ENCODE results near the gene UTP14C. TPM values are rescaled to one million over a fixed set of nuclear protein-coding genes. Genes with fewer than 3 reads are reported as not detected.

UTP14C gene
- total and polyA plus RNA-seq, 12 donors: 1.4 to 21.4 (median 14.1) TPM

DNA sequence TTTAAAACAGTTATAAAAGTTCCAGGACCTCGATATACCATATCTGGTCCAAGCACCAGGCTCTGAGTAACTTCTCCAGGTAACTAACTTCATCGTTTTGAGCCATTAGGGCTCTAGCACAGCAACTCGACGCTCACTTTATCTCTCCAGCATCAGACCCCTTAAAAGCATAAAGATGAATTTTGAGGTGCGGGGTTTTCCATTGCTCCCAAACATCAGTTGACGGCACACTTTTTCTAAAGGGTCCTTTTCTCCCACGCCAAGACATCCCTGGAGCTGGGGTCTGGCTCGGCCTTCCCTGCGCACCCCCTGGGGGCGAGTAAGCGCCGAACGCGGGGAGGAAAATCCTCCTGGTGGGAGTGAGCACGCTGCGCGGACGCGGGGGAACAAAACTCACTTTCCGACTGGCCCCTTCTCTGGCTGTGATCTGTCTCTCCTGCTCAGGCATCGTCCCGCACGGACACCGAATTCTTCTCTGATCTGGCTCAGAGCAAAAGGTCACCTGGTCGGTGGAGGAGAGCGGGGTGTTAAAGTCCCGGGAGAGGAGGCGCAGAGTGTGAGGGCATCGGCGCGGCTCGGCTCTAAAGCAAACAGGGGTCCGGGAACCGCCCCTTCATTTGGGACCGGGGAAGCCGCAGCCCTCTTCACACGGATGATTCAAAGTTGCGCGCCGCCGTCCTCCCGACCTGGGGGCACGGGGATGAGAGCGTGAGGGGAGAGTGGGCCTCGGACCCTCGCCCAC is 13.4 kb upstream of the UTP14C start, which contains the start of gene ATP7B:
ATP7B (minus strand) TSS at position 561 of the 742 bp plus-strand sequence; CDS start at position 448, 113 bp downstream.
- peak within 1 kb of the TSS; percentile 66 to 97 (median 78) for H3K4me3 ChIP-seq
- intact Hi-C loops (cut with DNase I): no loop called here
- H3K4me1 ChIP-seq (replicated peaks in 1 of 2): peaks cover 16 to 23% of the 10 kb centered on the region in 2 donors
- H3K36me3 ChIP-seq (replicated peaks in 1 of 2): no peaks in the 10 kb centered on the region
- H3K27me3 ChIP-seq: no peaks in the 10 kb centered on the region
- DNase-seq: peak in 6 of 7 donors; percentile 19 to 60 (median 22)
- WGBS, 4 donors: 4 to 8% (median 5%) methylated on average over 22 to 46 of the region's 46 CpGs
- no peak for TF ChIP-seq POLR2A (IDR thresholded peaks at IDR 0.05)
- TF ChIP-seq, protein P1, sequence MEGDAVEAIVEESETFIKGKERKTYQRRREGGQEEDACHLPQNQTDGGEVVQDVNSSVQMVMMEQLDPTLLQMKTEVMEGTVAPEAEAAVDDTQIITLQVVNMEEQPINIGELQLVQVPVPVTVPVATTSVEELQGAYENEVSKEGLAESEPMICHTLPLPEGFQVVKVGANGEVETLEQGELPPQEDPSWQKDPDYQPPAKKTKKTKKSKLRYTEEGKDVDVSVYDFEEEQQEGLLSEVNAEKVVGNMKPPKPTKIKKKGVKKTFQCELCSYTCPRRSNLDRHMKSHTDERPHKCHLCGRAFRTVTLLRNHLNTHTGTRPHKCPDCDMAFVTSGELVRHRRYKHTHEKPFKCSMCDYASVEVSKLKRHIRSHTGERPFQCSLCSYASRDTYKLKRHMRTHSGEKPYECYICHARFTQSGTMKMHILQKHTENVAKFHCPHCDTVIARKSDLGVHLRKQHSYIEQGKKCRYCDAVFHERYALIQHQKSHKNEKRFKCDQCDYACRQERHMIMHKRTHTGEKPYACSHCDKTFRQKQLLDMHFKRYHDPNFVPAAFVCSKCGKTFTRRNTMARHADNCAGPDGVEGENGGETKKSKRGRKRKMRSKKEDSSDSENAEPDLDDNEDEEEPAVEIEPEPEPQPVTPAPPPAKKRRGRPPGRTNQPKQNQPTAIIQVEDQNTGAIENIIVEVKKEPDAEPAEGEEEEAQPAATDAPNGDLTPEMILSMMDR (IDR thresholded peaks at IDR 0.05): no peak
- H3K27ac ChIP-seq: peak within 1 kb of the TSS in 3 of 5 donors; percentile 40 to 65 (median 64)
- H3K9me3 ChIP-seq (replicated peaks in 1 of 3): no peaks in the 10 kb centered on the region

DNA sequence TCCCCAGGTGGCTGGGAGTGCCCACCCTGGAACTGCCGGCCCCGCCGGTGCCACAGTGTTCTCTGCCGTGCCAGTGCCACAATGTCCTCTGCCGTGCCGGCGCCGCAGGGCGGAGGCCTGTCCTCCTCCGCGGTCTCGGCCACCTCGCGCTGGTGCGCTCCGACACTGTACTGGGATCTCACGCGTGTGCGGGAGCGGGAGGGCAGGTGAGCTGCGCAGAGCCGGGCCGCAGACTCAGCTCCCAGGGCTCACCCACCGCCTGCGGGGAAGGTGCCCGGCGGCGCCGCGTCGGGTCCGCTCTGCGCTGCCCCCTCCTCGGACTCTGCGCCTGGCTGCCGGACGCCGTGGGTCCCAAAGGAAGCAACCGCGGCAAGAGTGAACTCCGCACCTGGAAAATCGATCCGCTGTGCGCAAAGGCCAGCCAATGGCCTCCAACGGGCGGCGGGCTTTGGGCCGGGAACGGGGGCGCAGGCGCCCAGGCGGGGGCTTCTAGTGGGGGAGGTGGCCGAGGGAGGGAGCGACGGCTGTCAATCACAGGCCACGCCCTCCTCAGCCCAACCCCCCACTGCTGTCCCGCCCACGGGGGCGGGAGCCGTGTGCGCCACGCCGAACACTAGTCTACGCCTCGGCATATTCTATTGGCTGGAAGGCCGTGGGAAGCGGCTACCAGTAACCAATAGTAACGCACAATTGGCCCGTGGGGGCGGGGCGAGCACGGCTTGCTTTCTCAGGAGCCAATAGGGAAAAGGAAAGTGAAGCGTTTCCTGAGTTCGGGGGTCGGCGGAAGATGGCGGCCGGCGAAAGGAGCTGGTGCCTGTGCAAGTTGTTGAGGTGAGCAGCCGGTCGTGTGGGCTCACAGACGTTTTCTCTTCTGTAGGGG is 12.6 kb upstream of the UTP14C start, which contains the start of gene ALG11:
ALG11 (plus strand) TSS at position 767 of the 880 bp plus-strand sequence; CDS start at position 788, 21 bp downstream.
- peak in 1 of 2 donors; percentile 56 for TF ChIP-seq POLR2A (IDR thresholded peaks at IDR 0.05)
- TF ChIP-seq, protein P1 (IDR thresholded peaks at IDR 0.05): no peak
- H3K27ac ChIP-seq: peak within 1 kb of the TSS in 3 of 5 donors; percentile 40 to 65 (median 64)
- intact Hi-C loops (cut with DNase I): no loop called here
- peak; percentile 99 to 100 (median 100) for DNase-seq
- no peaks in the 10 kb centered on the region for H3K36me3 ChIP-seq (replicated peaks in 1 of 2)
- no peaks in the 10 kb centered on the region for H3K27me3 ChIP-seq
- H3K9me3 ChIP-seq (replicated peaks in 1 of 3): no peaks in the 10 kb centered on the region
- 0% methylated on average over 1 to 82 of the region's 82 CpGs for WGBS, 4 donors
- peaks cover 16 to 23% of the 10 kb centered on the region in 2 donors for H3K4me1 ChIP-seq (replicated peaks in 1 of 2)
- peak within 1 kb of the TSS; percentile 66 to 97 (median 78) for H3K4me3 ChIP-seq

DNA sequence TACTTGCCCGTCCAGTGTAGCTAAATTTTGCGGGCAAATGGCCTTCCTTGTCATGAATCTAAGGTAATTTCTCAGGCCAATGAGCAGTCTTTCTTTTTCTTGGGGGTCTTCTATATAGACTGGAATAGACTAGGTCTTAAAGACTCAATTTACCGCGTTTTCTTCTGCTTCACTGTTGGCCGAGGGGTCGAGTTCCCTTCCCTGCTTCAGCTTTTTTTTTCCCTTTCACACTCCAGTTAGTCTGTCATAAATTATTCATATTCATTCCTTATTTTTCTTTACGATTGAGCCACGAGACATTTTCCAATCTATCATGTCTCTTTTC is 12.0 kb upstream of the UTP14C start:
- no peaks in the 10 kb centered on the region for H3K27me3 ChIP-seq
- peaks cover 16 to 23% of the 10 kb centered on the region in 2 donors for H3K4me1 ChIP-seq (replicated peaks in 1 of 2)
- 0 to 1% (median 0%) methylated on average over 8 of the region's 8 CpGs for WGBS, 4 donors
- TF ChIP-seq, protein P1 (IDR thresholded peaks at IDR 0.05): no peak
- TF ChIP-seq POLR2A (IDR thresholded peaks at IDR 0.05): no peak
- intact Hi-C loops (cut with DNase I): no loop called here
- no peak for DNase-seq
- peak overlapping the region in 3 of 4 donors; percentile 66 to 84 (median 72) for H3K4me3 ChIP-seq
- H3K27ac ChIP-seq: peak overlapping the region in 3 of 5 donors; percentile 40 to 65 (median 64)
- H3K36me3 ChIP-seq (replicated peaks in 1 of 2): no peaks in the 10 kb centered on the region
- no peaks in the 10 kb centered on the region for H3K9me3 ChIP-seq (replicated peaks in 1 of 3)

DNA sequence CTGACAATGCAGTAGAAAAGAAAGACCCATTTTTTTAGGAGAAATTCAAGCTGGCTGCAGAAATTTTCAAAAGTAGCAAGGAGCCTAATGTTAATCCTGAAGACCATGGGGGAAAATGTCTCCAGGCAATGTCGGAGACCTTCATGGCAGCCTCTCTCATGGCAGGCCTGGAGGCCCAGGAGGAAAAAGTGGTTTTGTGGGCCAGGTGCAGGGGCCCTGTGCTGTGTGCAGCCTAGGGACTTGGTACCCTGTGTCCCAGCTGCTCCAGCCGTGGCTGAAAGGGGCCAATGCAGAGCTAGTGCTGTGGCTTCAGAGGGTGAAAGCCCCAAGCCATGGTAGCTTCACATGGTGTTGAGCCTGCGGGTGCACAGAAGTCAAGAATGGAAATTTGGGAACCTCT is 8.2 kb upstream of the UTP14C start:
- intact Hi-C loops (cut with DNase I): no loop called here
- H3K36me3 ChIP-seq (replicated peaks in 1 of 2): peaks cover 0 to 6% of the 10 kb centered on the region in 2 donors
- no peak overlapping the region for H3K27ac ChIP-seq
- H3K27me3 ChIP-seq: no peaks in the 10 kb centered on the region
- no peak for DNase-seq
- TF ChIP-seq POLR2A (IDR thresholded peaks at IDR 0.05): no peak
- TF ChIP-seq, protein P1 (IDR thresholded peaks at IDR 0.05): no peak
- H3K4me3 ChIP-seq: no peak overlapping the region
- no peaks in the 10 kb centered on the region for H3K9me3 ChIP-seq (replicated peaks in 1 of 3)
- 92 to 100% (median 98%) methylated on average over 2 to 3 of the region's 3 CpGs for WGBS, 4 donors
- H3K4me1 ChIP-seq (replicated peaks in 1 of 2): peaks cover 10 to 17% of the 10 kb centered on the region in 2 donors
